SK-N-SH (cell line): ENCODE results near the gene DUSP28. TPM values are rescaled to one million over a fixed set of nuclear protein-coding genes. Genes with fewer than 3 reads are reported as not detected.

Experiments
- CTCF ChIA-PET: fragments of 300-600, 350-600 bp; formaldehyde crosslinking; extraction: SDS; loops from one replicate; lab custom pipeline; 2021; lab: Yijun Ruan, JAX
- POLR2A ChIA-PET: fragments of 350-600 bp; sonication (Branson Sonifier 250); formaldehyde crosslinking; extraction: SDS; loops from one replicate; lab custom pipeline; 2020; ENCODE audit warnings: antibody characterized with exemption, inconsistent platforms; lab: Yijun Ruan, JAX
- DNase-seq: peaks from one replicate; pipeline ENCODE4 v3.0.0; 2012
- H2AFZ ChIP-seq: fragments of 200-600 bp; sonication (generic); 2 replicates; pipeline ENCODE4 v1.8.1; 2016; ENCODE audit warnings: antibody characterized with exemption, mild to moderate bottlenecking, low read depth
- H3F3A ChIP-seq: fragments of 200-600 bp; sonication (generic); replicated peaks from 2 replicates; pipeline ENCODE3; 2016; ENCODE audit warnings: antibody characterized with exemption, mild to moderate bottlenecking; ENCODE audit not compliant: insufficient read depth
- H3K27ac ChIP-seq, 2 experiments: fragments of 200-500 bp in 1 of 2; fragments of 200-600 bp in 1 of 2; sonication (Bioruptor generic) in 1 of 2; sonication (generic), shearing (Covaris generic) in 1 of 2; 2 replicates each; pipeline versions ENCODE4 v1.5.1 to v1.6.1; 2014 to 2016; ENCODE audit warnings: low read depth in 2 of 2, inconsistent platforms in 1 of 2, low read length in 1 of 2, mild to moderate bottlenecking in 1 of 2, mixed read lengths in 1 of 2
- H3K27me3 ChIP-seq: fragments of 200-600 bp; sonication (generic), shearing (Covaris generic); 2 replicates; pipeline ENCODE4 v1.6.1; 2016; ENCODE audit warnings: mixed run types; ENCODE audit not compliant: insufficient read depth
- H3K36me3 ChIP-seq, 2 experiments: fragments of 200-500 bp in 1 of 2; fragments of 200-600 bp in 1 of 2; sonication (Bioruptor generic) in 1 of 2; sonication (generic) in 1 of 2; replicated peaks in 1 of 2; 2 replicates each; pipeline versions ENCODE3 to v1.5.1; 2014 to 2016; ENCODE audit warnings: low read length in 1 of 2, mild to moderate bottlenecking in 1 of 2; ENCODE audit not compliant: insufficient read depth in 2 of 2, control insufficient read depth in 1 of 2
- H3K4me1 ChIP-seq, 2 experiments: fragments of 200-500 bp in 1 of 2; fragments of 200-600 bp in 1 of 2; sonication (Bioruptor generic) in 1 of 2; sonication (generic), shearing (Covaris generic) in 1 of 2; 2 replicates each; pipeline versions ENCODE4 v1.5.1 to v1.6.1; 2014 to 2016; ENCODE audit warnings: low read depth in 1 of 2, low read length in 1 of 2, mixed run types in 1 of 2; ENCODE audit not compliant: insufficient read depth in 2 of 2, control insufficient read depth in 1 of 2
- H3K4me2 ChIP-seq: fragments of 200-600 bp; sonication (generic), shearing (Covaris generic); 2 replicates; pipeline ENCODE4 v1.6.1; 2017; ENCODE audit warnings: mixed run types
- H3K4me3 ChIP-seq, 2 experiments: fragments of 200-500 bp in 1 of 2; fragments of 200-600 bp in 1 of 2; sonication (Bioruptor generic) in 1 of 2; sonication (generic), shearing (Covaris generic) in 1 of 2; 2 replicates each; pipeline versions ENCODE4 v1.5.1 to v1.8.1; 2014 to 2016; ENCODE audit warnings: low read depth in 2 of 2, inconsistent platforms in 1 of 2, low read length in 1 of 2, mild to moderate bottlenecking in 1 of 2, mixed read lengths in 1 of 2, moderate library complexity in 1 of 2
- H3K79me2 ChIP-seq: fragments of 200-600 bp; sonication (generic); 2 replicates; pipeline ENCODE4 v1.8.1; 2017; ENCODE audit warnings: mild to moderate bottlenecking; ENCODE audit not compliant: insufficient read depth
- H3K9ac ChIP-seq: fragments of 200-600 bp; sonication (generic); 2 replicates; pipeline ENCODE4 v1.6.1; 2017; ENCODE audit warnings: mixed run types
- H3K9me2 ChIP-seq: fragments of 200-600 bp; sonication (generic); 2 replicates; pipeline ENCODE4 v1.6.1; 2017; ENCODE audit warnings: mixed run types
- H3K9me3 ChIP-seq: fragments of 200-600 bp; sonication (generic); 2 replicates; pipeline ENCODE4 v1.6.1; 2017; ENCODE audit warnings: mixed run types, mild to moderate bottlenecking, moderate library complexity
- H4K20me1 ChIP-seq: fragments of 200-600 bp; sonication (generic); 2 replicates; pipeline ENCODE4 v1.6.1; 2017; ENCODE audit warnings: mild to moderate bottlenecking, mixed run types; ENCODE audit not compliant: insufficient read depth
- CHD2 ChIP-seq: fragments of 150-350 bp; IDR thresholded peaks from 2 replicates; pipeline ENCODE4 v1.6.1; 2018; ENCODE audit warnings: low read length; ENCODE audit not compliant: partially characterized antibody
- EP300 ChIP-seq, 2 experiments: IDR thresholded peaks; 2 replicates each; pipeline versions ENCODE4 v1.4.0 to v1.6.1; 2012; ENCODE audit warnings: borderline replicate concordance in 1 of 2, low read depth in 1 of 2, low read length in 1 of 2
- EZH2phosphoT487 ChIP-seq: fragments of 200-600 bp; sonication (generic); IDR thresholded peaks from 2 replicates; pipeline ENCODE4 v1.6.1; 2017; ENCODE audit warnings: low read depth, mixed run types, mild to moderate bottlenecking, antibody characterized with exemption, moderate library complexity, borderline replicate concordance
- FOSL2 ChIP-seq: IDR thresholded peaks from 2 replicates; pipeline ENCODE4 v1.4.0; 2012; ENCODE audit warnings: low read depth, mild to moderate bottlenecking, moderate library complexity, borderline replicate concordance
- MEF2A ChIP-seq: IDR thresholded peaks from 2 replicates; pipeline ENCODE4 v1.4.0; 2012; ENCODE audit warnings: low read depth, borderline replicate concordance
- MXI1 ChIP-seq: IDR thresholded peaks from 2 replicates; pipeline ENCODE4 v1.6.1; 2012; ENCODE audit warnings: mild to moderate bottlenecking, low read depth, low read length, improper control_type of control experiment
- NFIC ChIP-seq: IDR thresholded peaks from 2 replicates; pipeline ENCODE4 v1.4.0; 2012; ENCODE audit warnings: borderline replicate concordance
- NRF1 ChIP-seq: IDR thresholded peaks from 2 replicates; pipeline ENCODE4 v1.6.1; 2012; ENCODE audit warnings: low read depth, mild to moderate bottlenecking, low read length
- RCOR1 ChIP-seq: fragments of 150-350 bp; IDR thresholded peaks from 2 replicates; pipeline ENCODE4 v1.6.1; 2017; ENCODE audit warnings: antibody characterized with exemption, low read length
- RFX5 ChIP-seq: IDR thresholded peaks from 2 replicates; pipeline ENCODE4 v1.6.1; 2012; ENCODE audit warnings: mild to moderate bottlenecking, improper control_type of control experiment, low read length
- RXRA ChIP-seq: IDR thresholded peaks from 2 replicates; pipeline ENCODE4 v1.4.0; 2012; ENCODE audit warnings: low read depth, mild to moderate bottlenecking, borderline replicate concordance
- SMC3 ChIP-seq: IDR thresholded peaks from 2 replicates; pipeline ENCODE4 v1.6.1; 2012; ENCODE audit warnings: low read depth, low read length, improper control_type of control experiment
- TCF12 ChIP-seq: IDR thresholded peaks from 2 replicates; pipeline ENCODE4 v1.4.0; 2012
- WGBS: methylation state at CpG from one replicate; pipeline ENCODE4 v1.1.6; 2017; ENCODE audit warnings: low lambda C conversion rate; 5-methylcytosine and 5-hydroxymethylcytosine counted together
- polyA plus RNA-seq, 3 experiments: library from polyadenylated mRNA; depleted of rRNA; stranded (reverse); fragments of >200 nt; gene quantifications; 2 replicates each; pipeline ENCODE4 v1.2.3, GENCODE V29; 2012
- TF ChIP-seq, protein P1 (sequence below): fragments of 150-350 bp; IDR thresholded peaks from 2 replicates; pipeline ENCODE4 v1.6.1; 2016; ENCODE audit warnings: mild to moderate bottlenecking, low read depth, low read length
- TF ChIP-seq, protein P2 (sequence below): IDR thresholded peaks from 2 replicates; pipeline ENCODE4 v1.4.0; 2012; ENCODE audit warnings: low read depth, borderline replicate concordance
- TF ChIP-seq, protein P3 (sequence below): fragments of 200-600 bp; sonication (generic); IDR thresholded peaks from 2 replicates; pipeline ENCODE4 v1.6.1; 2017; ENCODE audit warnings: antibody characterized with exemption, mild to moderate bottlenecking, moderate library complexity

The DUSP28 gene
- polyA plus RNA-seq, 1 of the 3 experiments (the other 2 are of a cell fraction) = 4.1 TPM

DNA sequence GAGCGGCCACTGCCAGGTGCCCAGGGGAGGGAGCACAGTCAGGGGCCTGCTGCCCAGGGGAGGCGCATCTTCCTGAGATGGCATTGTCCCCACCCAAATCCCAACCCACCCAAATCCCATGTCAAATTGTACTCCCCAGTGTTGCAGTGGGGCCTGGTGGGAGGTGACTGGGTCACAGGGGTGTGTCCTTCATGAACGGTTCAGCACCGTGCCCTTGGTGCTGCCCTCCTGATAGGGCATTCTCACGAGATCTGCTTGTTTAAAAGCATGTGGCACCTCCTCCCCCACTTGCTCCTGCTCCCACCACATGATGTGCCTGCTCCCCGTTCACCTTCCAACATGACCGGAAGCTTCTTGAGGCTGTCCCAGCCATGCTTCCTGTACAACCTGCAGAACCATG lies 30.0 kb upstream of the DUSP28 start:
- no peaks in the 10 kb centered on the region for H3K4me1 ChIP-seq
- H3K79me2 ChIP-seq = no peaks in the 10 kb centered on the region
- CTCF ChIA-PET = interaction anchor here (1.2 kb wide), 1 partner anchor 16 kb away, joined by 4 read pairs; no protein-coding TSS in a partner anchor
- no peak overlapping the region for H2AFZ ChIP-seq
- WGBS = 91% methylated on average over 6 of the region's 7 CpGs
- peaks cover 21% of the 10 kb centered on the region; the same call in 1 of the 2 replicates for H3K9me3 ChIP-seq
- H3K9me2 ChIP-seq = no peaks in the 10 kb centered on the region
- no peaks in the 10 kb centered on the region for H4K20me1 ChIP-seq
- no peak overlapping the region for H3K4me3 ChIP-seq
- peaks cover 3 to 35% of the 10 kb centered on the region in 2 experiments for H3K36me3 ChIP-seq
- no peak for DNase-seq
- H3K27me3 ChIP-seq = no peaks in the 10 kb centered on the region
- POLR2A ChIA-PET = no interaction called here
- no peak overlapping the region for H3K9ac ChIP-seq
- no peak overlapping the region for H3K27ac ChIP-seq
- peaks cover 3% of the 10 kb centered on the region for H3F3A ChIP-seq
- no peak overlapping the region for H3K4me2 ChIP-seq
- TF ChIP-seq EZH2phosphoT487 (no peak), FOSL2 (no peak), MEF2A (no peak), NFIC (no peak), SMC3 (no peak), EP300 (IDR thresholded peaks at IDR 0.05; ENCODE audit: borderline replicate concordance in 1 of 2, low read depth in 1 of 2, low read length in 1 of 2) (no peak), CHD2 (no peak), RCOR1 (no peak), RXRA (no peak)
- TF ChIP-seq, protein P1, sequence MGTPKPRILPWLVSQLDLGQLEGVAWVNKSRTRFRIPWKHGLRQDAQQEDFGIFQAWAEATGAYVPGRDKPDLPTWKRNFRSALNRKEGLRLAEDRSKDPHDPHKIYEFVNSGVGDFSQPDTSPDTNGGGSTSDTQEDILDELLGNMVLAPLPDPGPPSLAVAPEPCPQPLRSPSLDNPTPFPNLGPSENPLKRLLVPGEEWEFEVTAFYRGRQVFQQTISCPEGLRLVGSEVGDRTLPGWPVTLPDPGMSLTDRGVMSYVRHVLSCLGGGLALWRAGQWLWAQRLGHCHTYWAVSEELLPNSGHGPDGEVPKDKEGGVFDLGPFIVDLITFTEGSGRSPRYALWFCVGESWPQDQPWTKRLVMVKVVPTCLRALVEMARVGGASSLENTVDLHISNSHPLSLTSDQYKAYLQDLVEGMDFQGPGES = no peak

DNA sequence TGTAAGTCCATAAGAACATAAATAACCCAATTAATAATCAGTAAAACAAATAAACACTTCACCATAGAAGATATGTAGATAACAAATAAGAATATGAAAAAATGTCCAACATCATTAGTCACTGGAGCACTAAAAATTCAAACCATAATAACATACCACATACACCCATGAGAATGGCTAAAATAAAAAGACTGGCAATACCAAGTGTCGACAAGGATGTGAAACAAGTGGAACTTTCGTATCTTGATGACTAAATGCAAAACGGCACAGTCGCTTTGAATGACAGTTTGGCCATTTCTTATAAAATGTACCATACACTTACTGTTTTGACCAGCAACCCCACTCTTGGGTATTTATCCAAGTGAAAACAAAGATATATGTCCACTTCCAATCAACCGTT lies 29.1 kb upstream of the DUSP28 start:
- no peak overlapping the region for H3K4me3 ChIP-seq
- H3K36me3 ChIP-seq = peaks cover 0 to 29% of the 10 kb centered on the region in 2 experiments
- POLR2A ChIA-PET = no interaction called here
- H3K4me1 ChIP-seq = no peaks in the 10 kb centered on the region
- 95% methylated on average over 5 of the region's 5 CpGs for WGBS
- peaks cover 21% of the 10 kb centered on the region; the same call in 1 of the 2 replicates for H3K9me3 ChIP-seq
- no peaks in the 10 kb centered on the region for H3K27me3 ChIP-seq
- no peaks in the 10 kb centered on the region for H3K79me2 ChIP-seq
- peaks cover 3% of the 10 kb centered on the region for H3F3A ChIP-seq
- no peaks in the 10 kb centered on the region for H3K9me2 ChIP-seq
- no peaks in the 10 kb centered on the region for H4K20me1 ChIP-seq
- DNase-seq = no peak
- no peak overlapping the region for H3K4me2 ChIP-seq
- TF ChIP-seq RFX5 = no peak
- TF ChIP-seq, protein P2, sequence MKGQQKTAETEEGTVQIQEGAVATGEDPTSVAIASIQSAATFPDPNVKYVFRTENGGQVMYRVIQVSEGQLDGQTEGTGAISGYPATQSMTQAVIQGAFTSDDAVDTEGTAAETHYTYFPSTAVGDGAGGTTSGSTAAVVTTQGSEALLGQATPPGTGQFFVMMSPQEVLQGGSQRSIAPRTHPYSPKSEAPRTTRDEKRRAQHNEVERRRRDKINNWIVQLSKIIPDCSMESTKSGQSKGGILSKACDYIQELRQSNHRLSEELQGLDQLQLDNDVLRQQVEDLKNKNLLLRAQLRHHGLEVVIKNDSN = no peak
- no peak for TF ChIP-seq RXRA
- TF ChIP-seq MXI1 = no peak
- TF ChIP-seq, protein P3, sequence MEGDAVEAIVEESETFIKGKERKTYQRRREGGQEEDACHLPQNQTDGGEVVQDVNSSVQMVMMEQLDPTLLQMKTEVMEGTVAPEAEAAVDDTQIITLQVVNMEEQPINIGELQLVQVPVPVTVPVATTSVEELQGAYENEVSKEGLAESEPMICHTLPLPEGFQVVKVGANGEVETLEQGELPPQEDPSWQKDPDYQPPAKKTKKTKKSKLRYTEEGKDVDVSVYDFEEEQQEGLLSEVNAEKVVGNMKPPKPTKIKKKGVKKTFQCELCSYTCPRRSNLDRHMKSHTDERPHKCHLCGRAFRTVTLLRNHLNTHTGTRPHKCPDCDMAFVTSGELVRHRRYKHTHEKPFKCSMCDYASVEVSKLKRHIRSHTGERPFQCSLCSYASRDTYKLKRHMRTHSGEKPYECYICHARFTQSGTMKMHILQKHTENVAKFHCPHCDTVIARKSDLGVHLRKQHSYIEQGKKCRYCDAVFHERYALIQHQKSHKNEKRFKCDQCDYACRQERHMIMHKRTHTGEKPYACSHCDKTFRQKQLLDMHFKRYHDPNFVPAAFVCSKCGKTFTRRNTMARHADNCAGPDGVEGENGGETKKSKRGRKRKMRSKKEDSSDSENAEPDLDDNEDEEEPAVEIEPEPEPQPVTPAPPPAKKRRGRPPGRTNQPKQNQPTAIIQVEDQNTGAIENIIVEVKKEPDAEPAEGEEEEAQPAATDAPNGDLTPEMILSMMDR = no peak
- TF ChIP-seq TCF12 = no peak
- no peak for TF ChIP-seq FOSL2
- TF ChIP-seq NRF1 = no peak
- TF ChIP-seq, all 33 proteins: peak for 0
- CTCF ChIA-PET = no interaction called here
- Histone ChIP-seq H3K27ac (no peak overlapping the region), H3K9ac (no peak overlapping the region), H2AFZ (no peak overlapping the region)
